SK-N-SH (cell line): ENCODE measurements around the gene TBC1D2.

Experiments
- EP300 ChIP-seq, 2 experiments: IDR thresholded peaks; 2 replicates each; pipeline versions ENCODE4 v1.4.0 to v1.6.1; 2012; ENCODE audit warnings: borderline replicate concordance in 1 of 2, low read depth in 1 of 2, low read length in 1 of 2
- EZH2phosphoT487 ChIP-seq: fragments of 200-600 bp; sonication (generic); IDR thresholded peaks from 2 replicates; pipeline ENCODE4 v1.6.1; 2017; ENCODE audit warnings: low read depth, mixed run types, mild to moderate bottlenecking, antibody characterized with exemption, moderate library complexity, borderline replicate concordance
- GATA2 ChIP-seq: sonication (generic); formaldehyde crosslinking; IDR thresholded peaks from 2 replicates; pipeline ENCODE4 v1.5.0; 2020; ENCODE audit warnings: mild to moderate bottlenecking, missing genetic modification reagents
- NFIC ChIP-seq: IDR thresholded peaks from 2 replicates; pipeline ENCODE4 v1.4.0; 2012; ENCODE audit warnings: borderline replicate concordance
- RAD21 ChIP-seq: IDR thresholded peaks from 2 replicates; pipeline ENCODE4 v1.6.1; 2012; ENCODE audit warnings: mild to moderate bottlenecking, low read length
- RCOR1 ChIP-seq: fragments of 150-350 bp; IDR thresholded peaks from 2 replicates; pipeline ENCODE4 v1.6.1; 2017; ENCODE audit warnings: antibody characterized with exemption, low read length
- SMC3 ChIP-seq: IDR thresholded peaks from 2 replicates; pipeline ENCODE4 v1.6.1; 2012; ENCODE audit warnings: low read depth, low read length, improper control_type of control experiment
- TEAD4 ChIP-seq: IDR thresholded peaks from 2 replicates; pipeline ENCODE4 v1.4.0; 2012; ENCODE audit warnings: mild to moderate bottlenecking, borderline replicate concordance; ENCODE audit not compliant: insufficient read depth
- YY1 ChIP-seq: IDR thresholded peaks from 2 replicates; pipeline ENCODE4 v1.4.0; 2012; ENCODE audit warnings: low read depth, mild to moderate bottlenecking
- TF ChIP-seq, protein P1 (sequence below): fragments of 200-600 bp; sonication (generic); IDR thresholded peaks from 2 replicates; pipeline ENCODE4 v1.6.1; 2017; ENCODE audit warnings: antibody characterized with exemption, mild to moderate bottlenecking, moderate library complexity
- TF ChIP-seq, protein P2 (sequence below): fragments of 150-350 bp; IDR thresholded peaks from 2 replicates; pipeline ENCODE4 v1.6.1; 2016; ENCODE audit warnings: mild to moderate bottlenecking, low read depth, low read length
- TF ChIP-seq, protein P3 (sequence below): IDR thresholded peaks from 2 replicates; pipeline ENCODE4 v1.6.1; 2012; ENCODE audit warnings: mild to moderate bottlenecking, low read depth, low read length, moderate library complexity

DNA sequence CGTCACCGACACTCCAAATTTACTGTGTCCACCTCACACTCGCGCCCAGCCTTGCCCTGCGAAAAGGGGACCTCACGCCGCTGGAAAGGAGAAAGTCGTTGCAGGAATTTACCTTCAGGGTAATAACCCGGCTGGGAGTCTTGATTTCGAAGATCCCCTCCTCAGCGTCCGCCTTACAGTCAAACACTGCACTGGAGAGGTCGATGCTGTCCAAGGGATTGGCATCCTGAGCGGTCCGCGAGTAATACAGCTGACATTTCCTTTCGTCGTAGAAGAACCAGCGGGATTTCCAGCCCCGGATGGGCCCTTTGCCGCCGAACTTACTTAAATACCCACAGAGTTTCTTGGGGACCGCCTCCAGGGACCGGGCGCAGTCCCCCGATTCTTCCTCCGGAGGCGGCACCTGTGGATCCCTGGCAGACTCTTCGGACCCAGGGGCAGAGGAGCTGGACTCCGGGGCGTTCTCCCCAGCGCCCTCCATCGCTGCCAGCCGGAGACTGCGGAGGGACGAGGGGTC, 330 bp downstream of the TBC1D2 start:
- TF ChIP-seq TEAD4: no peak
- no peak for TF ChIP-seq YY1
- TF ChIP-seq, protein P1, sequence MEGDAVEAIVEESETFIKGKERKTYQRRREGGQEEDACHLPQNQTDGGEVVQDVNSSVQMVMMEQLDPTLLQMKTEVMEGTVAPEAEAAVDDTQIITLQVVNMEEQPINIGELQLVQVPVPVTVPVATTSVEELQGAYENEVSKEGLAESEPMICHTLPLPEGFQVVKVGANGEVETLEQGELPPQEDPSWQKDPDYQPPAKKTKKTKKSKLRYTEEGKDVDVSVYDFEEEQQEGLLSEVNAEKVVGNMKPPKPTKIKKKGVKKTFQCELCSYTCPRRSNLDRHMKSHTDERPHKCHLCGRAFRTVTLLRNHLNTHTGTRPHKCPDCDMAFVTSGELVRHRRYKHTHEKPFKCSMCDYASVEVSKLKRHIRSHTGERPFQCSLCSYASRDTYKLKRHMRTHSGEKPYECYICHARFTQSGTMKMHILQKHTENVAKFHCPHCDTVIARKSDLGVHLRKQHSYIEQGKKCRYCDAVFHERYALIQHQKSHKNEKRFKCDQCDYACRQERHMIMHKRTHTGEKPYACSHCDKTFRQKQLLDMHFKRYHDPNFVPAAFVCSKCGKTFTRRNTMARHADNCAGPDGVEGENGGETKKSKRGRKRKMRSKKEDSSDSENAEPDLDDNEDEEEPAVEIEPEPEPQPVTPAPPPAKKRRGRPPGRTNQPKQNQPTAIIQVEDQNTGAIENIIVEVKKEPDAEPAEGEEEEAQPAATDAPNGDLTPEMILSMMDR: no peak
- no peak for TF ChIP-seq RAD21
- no peak for TF ChIP-seq GATA2 (CRISPR knock-in tag)
- TF ChIP-seq EP300 (IDR thresholded peaks at IDR 0.05; ENCODE audit: borderline replicate concordance in 1 of 2, low read depth in 1 of 2, low read length in 1 of 2): no peak
- TF ChIP-seq SMC3: no peak
- no peak for TF ChIP-seq RCOR1
- TF ChIP-seq, protein P2, sequence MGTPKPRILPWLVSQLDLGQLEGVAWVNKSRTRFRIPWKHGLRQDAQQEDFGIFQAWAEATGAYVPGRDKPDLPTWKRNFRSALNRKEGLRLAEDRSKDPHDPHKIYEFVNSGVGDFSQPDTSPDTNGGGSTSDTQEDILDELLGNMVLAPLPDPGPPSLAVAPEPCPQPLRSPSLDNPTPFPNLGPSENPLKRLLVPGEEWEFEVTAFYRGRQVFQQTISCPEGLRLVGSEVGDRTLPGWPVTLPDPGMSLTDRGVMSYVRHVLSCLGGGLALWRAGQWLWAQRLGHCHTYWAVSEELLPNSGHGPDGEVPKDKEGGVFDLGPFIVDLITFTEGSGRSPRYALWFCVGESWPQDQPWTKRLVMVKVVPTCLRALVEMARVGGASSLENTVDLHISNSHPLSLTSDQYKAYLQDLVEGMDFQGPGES: no peak
- TF ChIP-seq, protein P3, sequence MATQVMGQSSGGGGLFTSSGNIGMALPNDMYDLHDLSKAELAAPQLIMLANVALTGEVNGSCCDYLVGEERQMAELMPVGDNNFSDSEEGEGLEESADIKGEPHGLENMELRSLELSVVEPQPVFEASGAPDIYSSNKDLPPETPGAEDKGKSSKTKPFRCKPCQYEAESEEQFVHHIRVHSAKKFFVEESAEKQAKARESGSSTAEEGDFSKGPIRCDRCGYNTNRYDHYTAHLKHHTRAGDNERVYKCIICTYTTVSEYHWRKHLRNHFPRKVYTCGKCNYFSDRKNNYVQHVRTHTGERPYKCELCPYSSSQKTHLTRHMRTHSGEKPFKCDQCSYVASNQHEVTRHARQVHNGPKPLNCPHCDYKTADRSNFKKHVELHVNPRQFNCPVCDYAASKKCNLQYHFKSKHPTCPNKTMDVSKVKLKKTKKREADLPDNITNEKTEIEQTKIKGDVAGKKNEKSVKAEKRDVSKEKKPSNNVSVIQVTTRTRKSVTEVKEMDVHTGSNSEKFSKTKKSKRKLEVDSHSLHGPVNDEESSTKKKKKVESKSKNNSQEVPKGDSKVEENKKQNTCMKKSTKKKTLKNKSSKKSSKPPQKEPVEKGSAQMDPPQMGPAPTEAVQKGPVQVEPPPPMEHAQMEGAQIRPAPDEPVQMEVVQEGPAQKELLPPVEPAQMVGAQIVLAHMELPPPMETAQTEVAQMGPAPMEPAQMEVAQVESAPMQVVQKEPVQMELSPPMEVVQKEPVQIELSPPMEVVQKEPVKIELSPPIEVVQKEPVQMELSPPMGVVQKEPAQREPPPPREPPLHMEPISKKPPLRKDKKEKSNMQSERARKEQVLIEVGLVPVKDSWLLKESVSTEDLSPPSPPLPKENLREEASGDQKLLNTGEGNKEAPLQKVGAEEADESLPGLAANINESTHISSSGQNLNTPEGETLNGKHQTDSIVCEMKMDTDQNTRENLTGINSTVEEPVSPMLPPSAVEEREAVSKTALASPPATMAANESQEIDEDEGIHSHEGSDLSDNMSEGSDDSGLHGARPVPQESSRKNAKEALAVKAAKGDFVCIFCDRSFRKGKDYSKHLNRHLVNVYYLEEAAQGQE: no peak
- TF ChIP-seq NFIC: no peak
- TF ChIP-seq EZH2phosphoT487: no peak
